SK-N-MC (cell line): ENCODE results near the gene ZNF300.
A peak's percentile ranks its signal among the peaks of the same experiment; 100 is the strongest.
"Not testable (repeated sequence)": the region's sequence is repeated elsewhere in the genome, so short reads cannot be mapped to it uniquely, and the experiment has no call there.

Experiments used
- DNase-seq: peaks from one replicate; pipeline ENCODE4 v3.0.0-alpha.2; 2011; ENCODE audit warnings: low read depth, low spot score
- H3K27ac ChIP-seq: fragments of 200-600 bp; sonication (generic); 2 replicates; pipeline ENCODE4 v1.5.1; 2016; ENCODE audit warnings: mixed run types
- H3K36me3 ChIP-seq: fragments of 200-600 bp; sonication (generic); 2 replicates; pipeline ENCODE4 v1.6.1; 2017; ENCODE audit warnings: antibody characterized with exemption, low read length, mixed read lengths; ENCODE audit not compliant: insufficient read depth
- H3K4me3 ChIP-seq: fragments of 200-600 bp; sonication (generic); 2 replicates; pipeline ENCODE4 v1.5.1; 2016
- H3K9ac ChIP-seq: fragments of 200-600 bp; sonication (generic); 2 replicates; pipeline ENCODE4 v1.8.0; 2017; ENCODE audit warnings: mixed run types, mixed read lengths; ENCODE audit not compliant: insufficient read length
- H3K9me3 ChIP-seq: fragments of 200-600 bp; sonication (generic); 2 replicates; pipeline ENCODE4 v1.6.1; 2017; ENCODE audit warnings: low read depth, mild to moderate bottlenecking, antibody characterized with exemption, low read length, moderate library complexity, mixed read lengths
- EZH2 ChIP-seq: fragments of 200-600 bp; sonication (generic); IDR thresholded peaks from one replicate; pipeline ENCODE4 v1.6.1; 2017; ENCODE audit warnings: antibody characterized with exemption
- FOXP2 ChIP-seq: optimal IDR thresholded peaks from 2 replicates; pipeline ENCODE3; 2011; ENCODE audit warnings: mild to moderate bottlenecking, moderate library complexity; ENCODE audit not compliant: insufficient read depth; ENCODE audit errors: extremely low read length, control extremely low read depth
- POLR2AphosphoS5 ChIP-seq: IDR thresholded peaks from 2 replicates; pipeline ENCODE4 v1.6.1; 2012; ENCODE audit warnings: mild to moderate bottlenecking, low read depth, low read length, borderline replicate concordance

Gene ZNF300

GRCh38 chr5:150905312-150905683, 518 bp upstream of the ZNF300 start:
- TF ChIP-seq FOXP2 (no peak), EZH2 (no peak), POLR2AphosphoS5 (no peak)
- peaks cover 43% of the 10 kb centered on the region for H3K36me3 ChIP-seq
- H3K4me3 ChIP-seq = peak overlapping the region; percentile 83
- H3K9ac ChIP-seq = peak overlapping the region; percentile 78
- peak overlapping the region; percentile 88 for H3K27ac ChIP-seq
- DNase-seq = no peak
- peaks cover 19% of the 10 kb centered on the region for H3K9me3 ChIP-seq

GRCh38 chr5:150901446-150901845, 3.3 kb downstream of the ZNF300 start:
- Histone ChIP-seq H3K9ac (no peak overlapping the region), H3K4me3 (no peak overlapping the region), H3K9me3 (peaks cover 45% of the 10 kb centered on the region), H3K36me3 (peaks cover 79% of the 10 kb centered on the region), H3K27ac (no peak overlapping the region)
- no peak for TF ChIP-seq POLR2AphosphoS5
- TF ChIP-seq EZH2 = no peak
- no peak for TF ChIP-seq FOXP2
- no peak for DNase-seq

GRCh38 chr5:150895431-150896428, 9.1 kb downstream of the ZNF300 start:
- no peak overlapping the region for H3K4me3 ChIP-seq
- peaks cover 57% of the 10 kb centered on the region for H3K9me3 ChIP-seq
- no peak overlapping the region for H3K9ac ChIP-seq
- H3K27ac ChIP-seq = no peak overlapping the region
- no peak for DNase-seq
- TF ChIP-seq POLR2AphosphoS5 = no peak
- no peak for TF ChIP-seq EZH2
- TF ChIP-seq FOXP2 = no peak
- H3K36me3 ChIP-seq = peaks cover 60% of the 10 kb centered on the region

DNA sequence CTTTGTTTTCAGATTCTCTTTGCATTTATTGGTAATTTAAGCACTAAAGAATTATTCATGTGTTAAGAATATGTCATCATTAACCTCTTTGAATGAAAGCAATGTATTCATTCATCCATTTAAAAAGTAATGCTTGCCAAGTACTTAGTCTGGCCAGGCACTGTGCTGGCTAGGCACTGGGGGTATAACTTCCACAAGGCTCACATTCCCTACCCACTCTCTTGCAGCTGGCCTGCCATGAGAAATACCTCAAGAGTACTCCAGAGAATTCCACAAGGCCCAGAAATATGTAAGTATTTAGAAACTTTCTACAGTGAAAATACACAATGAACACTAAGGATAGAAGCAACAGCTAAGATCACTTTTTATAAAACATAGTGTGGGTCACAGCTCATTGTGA, 25.4 kb downstream of the ZNF300 start:
- Histone ChIP-seq H3K9me3 (no peaks in the 10 kb centered on the region), H3K36me3 (no peaks in the 10 kb centered on the region), H3K9ac (no peak overlapping the region), H3K27ac (no peak overlapping the region), H3K4me3 (no peak overlapping the region)
- TF ChIP-seq POLR2AphosphoS5 = no peak
- no peak for TF ChIP-seq EZH2
- no peak for TF ChIP-seq FOXP2
- no peak for DNase-seq

DNA sequence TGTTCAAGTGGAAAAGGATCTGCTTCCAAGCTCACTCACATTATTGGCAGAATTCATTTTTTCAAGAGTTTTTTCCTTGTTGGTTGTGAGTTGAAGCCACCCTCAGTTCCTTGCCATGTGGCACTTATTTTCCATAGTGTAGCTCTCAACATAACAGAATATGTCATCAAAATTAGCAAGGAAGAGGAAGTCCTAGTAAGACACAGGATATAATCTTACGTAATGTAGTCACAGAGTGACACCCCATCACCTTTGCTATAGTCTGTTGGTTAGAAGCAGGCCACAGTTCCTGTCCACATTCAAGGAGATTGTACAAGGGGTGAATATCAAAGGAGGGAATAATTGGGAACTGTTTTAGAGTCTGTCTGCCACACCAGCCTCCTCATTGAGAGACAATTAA, 42.7 kb downstream of the ZNF300 start:
- TF ChIP-seq POLR2AphosphoS5 (no peak), EZH2 (no peak), FOXP2 (no peak)
- H3K27ac ChIP-seq = no peak overlapping the region
- DNase-seq = no peak
- H3K4me3 ChIP-seq = no peak overlapping the region
- no peaks in the 10 kb centered on the region for H3K36me3 ChIP-seq
- H3K9me3 ChIP-seq = no peaks in the 10 kb centered on the region
- no peak overlapping the region for H3K9ac ChIP-seq

GRCh38 chr5:150860246-150860821, 44.4 kb downstream of the ZNF300 start:
- Histone ChIP-seq H3K9ac (no peak overlapping the region), H3K27ac (no peak overlapping the region), H3K36me3 (no peaks in the 10 kb centered on the region), H3K4me3 (no peak overlapping the region), H3K9me3 (no peaks in the 10 kb centered on the region)
- DNase-seq = no peak
- TF ChIP-seq POLR2AphosphoS5 (no peak), EZH2 (no peak), FOXP2 (no peak)

- not testable (repeated sequence) for H3K27ac ChIP-seq, H3K4me3 ChIP-seq, H3K9ac ChIP-seq, DNase-seq, H3K9me3 ChIP-seq, H3K36me3 ChIP-seq
These were observed 48.1 kb downstream of the ZNF300 start for GRCh38 chr5:150856700-150857099.

- Histone ChIP-seq H3K9ac (no peak overlapping the region), H3K9me3 (no peaks in the 10 kb centered on the region), H3K27ac (no peak overlapping the region), H3K4me3 (no peak overlapping the region), H3K36me3 (no peaks in the 10 kb centered on the region)
- TF ChIP-seq EZH2 (no peak), POLR2AphosphoS5 (no peak), FOXP2 (no peak)
- no peak for DNase-seq
These were observed 51.2 kb downstream of the ZNF300 start for GRCh38 chr5:150853561-150853960.
